ENCODE measurements around the gene PLD6.
"Not testable (repeated sequence)": the region's sequence is repeated elsewhere in the genome, so short reads cannot be mapped to it uniquely, and the experiment has no call there.

The PLD6 gene, protein sequence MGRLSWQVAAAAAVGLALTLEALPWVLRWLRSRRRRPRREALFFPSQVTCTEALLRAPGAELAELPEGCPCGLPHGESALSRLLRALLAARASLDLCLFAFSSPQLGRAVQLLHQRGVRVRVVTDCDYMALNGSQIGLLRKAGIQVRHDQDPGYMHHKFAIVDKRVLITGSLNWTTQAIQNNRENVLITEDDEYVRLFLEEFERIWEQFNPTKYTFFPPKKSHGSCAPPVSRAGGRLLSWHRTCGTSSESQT
- total RNA-seq = 19.8 to 37.1 reads per million in 2 experiments

DNA sequence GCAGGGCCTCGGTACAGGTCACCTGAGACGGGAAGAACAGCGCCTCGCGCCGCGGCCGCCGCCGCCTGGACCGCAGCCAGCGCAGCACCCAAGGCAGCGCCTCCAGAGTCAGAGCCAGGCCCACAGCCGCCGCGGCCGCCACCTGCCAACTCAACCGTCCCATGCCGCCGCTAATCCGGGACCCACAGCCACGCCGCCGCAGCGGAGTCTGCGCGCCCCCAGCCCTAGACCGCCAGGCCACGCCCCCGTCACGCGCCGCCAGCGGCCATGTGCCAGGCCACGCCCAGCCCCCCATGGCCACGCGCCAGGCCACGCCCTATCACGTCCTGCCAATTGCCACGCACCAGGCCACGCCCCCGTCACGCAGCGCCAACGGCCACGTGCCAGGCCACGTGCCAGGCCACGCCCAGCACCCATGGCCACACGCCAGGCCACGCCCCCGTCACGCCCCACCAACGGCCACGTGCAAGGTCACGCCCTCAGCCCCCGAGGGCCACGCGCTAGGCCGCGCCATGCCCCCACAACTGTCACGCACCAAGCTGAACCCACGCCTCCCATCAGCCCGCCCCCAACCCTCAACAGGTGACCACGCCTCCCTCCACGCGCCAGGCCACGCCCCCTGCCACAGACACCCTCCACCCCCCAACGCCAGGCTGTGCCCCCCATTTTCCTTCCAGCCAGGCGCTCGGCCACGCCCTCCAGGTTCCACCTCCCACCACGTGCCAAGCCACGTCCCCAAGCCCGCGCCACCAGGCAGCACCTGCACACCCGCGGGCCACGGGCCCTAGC, at the start of gene PLD6:
TSS of gene PLD6 (minus strand) at position 210 of the 789 bp plus-strand sequence. CDS start at position 163, 47 bp downstream.
- peak; percentile 90 for DNase-seq (ENCODE audit: low read depth)

- not testable (repeated sequence) for DNase-seq (ENCODE audit: low read depth)
Measured at GRCh38 chr17:17255689-17256088, 49.6 kb upstream of the PLD6 start.

DNA sequence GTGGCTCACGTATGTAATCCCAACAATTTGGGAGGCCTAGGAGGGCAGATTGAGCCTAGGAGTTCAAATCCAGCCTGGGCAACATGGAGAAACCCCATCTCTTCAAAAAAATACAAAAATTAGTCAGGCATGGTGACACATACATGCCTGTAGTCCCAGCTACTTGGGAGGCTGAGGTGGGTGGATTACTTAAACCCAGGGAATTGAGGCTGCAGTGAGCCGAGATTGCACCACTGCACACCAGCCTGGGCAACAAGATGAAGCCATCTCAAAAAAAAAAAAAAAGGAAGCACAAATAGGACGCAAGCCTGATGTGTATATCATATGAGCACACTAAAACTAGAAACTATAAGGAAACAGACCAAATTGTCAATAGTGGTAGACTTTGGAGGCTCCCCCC, 47.9 kb upstream of the PLD6 start:
- DNase-seq (ENCODE audit: low read depth) = no peak

DNA sequence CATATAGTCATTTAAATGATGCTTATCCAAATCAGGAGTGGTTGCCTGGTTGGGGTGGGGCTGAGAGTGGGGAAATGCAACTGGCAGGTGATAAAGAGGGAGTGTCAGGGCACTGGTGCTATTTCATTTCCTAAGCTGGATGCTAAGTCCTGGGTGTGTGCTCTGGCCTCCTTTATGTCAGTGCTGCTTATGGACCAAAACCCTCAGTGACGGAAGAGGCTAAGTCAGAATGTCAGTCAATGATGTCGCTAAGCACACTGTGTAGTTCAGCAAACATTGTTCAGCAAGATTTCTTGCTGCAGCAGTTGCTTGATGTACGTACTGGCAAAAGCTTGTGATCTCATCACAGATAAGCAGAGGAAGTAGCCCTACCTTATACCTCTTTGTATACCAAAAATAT, 47.3 kb upstream of the PLD6 start:
- DNase-seq (ENCODE audit: low read depth) = no peak

DNA sequence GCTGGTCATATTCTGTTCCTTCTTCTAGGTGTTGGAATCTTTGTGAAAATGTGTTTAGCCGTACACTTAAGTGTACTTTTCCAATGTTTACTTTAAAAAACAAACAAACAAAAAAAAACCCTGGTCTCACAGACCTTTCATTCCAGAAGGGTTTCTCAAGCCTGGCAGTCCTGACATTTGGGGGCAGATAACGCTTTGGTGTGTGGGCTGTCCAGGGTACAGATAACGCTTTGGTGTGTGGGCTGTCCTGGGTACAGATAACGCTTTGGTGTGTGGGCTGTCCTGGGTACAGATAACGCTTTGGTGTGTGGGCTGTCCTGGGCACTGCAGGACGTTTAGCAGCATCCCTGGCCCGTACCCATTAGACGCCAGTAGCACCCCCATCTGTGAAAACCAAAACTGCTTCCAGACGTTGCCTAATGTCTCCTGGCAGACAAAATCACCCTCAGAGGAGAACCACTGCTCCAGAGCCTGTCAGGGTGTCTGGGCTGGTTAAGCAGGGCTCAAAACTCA, 46.1 kb upstream of the PLD6 start:
- no peak for DNase-seq (ENCODE audit: low read depth)

DNA sequence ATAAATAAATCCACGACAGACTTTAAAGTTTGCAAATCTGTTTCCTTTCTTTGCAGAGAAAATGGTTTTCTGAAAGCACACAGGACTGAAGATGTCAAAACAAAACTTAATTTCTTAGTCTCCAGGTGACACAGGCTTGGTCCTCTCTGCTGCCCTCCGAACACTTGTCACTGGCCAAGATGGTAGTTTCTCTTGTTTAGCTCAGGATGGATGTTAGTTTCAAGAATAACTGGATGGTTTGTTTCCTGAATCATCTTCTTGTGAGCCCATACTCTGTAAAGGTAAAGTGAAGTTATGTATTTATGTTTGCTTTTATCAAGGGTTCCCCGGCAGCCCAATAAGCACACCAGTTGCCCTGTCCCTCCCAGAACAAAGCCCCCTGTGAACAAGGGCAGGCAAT, 40.7 kb upstream of the PLD6 start:
- DNase-seq (ENCODE audit: low read depth) = no peak

DNA sequence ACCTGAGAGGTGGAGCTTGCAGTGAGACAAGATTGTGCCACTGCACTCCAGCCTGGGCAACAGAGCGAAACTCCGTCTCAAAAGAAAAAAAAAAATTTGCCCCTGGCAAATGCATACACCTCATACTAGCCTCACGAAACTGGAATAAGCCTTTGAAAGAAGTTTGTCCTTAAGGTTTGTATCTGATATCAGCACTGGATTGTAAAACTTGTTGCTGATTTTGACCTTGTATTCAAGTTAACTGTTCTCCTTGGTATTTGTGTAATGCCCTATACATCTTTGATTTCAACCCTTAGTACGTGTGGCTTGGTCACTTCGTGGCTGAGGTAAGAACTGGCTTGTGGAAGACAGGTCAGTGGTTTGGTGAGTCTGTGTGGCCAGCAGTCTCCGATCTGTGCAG, 37.0 kb upstream of the PLD6 start:
- DNase-seq (ENCODE audit: low read depth) = no peak

DNA sequence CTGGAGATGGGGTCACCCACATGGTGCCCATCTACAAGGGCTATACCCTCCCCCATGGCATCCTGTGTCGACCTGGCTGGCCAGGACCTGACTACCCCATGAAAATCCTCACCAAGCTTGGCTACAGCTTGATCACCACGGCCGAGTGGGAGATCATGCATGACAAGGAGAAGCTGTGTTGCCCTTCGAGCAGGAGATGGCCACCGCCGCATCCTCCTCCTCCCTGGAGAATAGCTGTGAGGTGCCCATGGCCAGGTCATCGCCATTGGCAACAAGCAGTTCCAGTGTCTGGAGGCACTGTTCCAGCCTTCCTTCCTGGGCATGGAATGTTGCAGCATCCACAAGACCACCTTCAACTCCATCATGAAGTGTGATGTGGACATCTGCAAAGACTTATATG, 36.1 kb upstream of the PLD6 start:
- no peak for DNase-seq (ENCODE audit: low read depth)

DNA sequence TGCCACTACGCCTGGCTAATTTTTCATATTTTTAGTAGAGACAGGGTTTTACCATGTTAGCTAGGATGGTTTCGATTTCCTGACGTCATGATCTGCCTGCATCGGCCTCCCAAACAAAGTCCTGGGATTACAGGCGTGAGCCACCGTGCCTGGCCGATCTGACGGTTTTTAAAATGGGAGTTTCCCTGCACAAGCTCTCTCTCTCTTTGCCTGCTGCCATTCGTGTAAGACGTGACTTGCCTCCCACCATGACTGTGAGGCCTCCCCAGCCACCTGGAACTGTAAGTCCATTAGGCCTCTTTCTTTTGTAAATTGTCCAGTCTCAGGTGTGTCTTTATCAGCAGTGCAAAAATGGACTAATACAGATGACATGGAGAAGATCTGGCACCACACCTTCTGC, 35.5 kb upstream of the PLD6 start:
- DNase-seq (ENCODE audit: low read depth) = no peak

- no peak for DNase-seq (ENCODE audit: low read depth)
Measured at GRCh38 chr17:17239832-17240231, 33.7 kb upstream of the PLD6 start.

- peak; percentile 89 for DNase-seq (ENCODE audit: low read depth)
Measured at GRCh38 chr17:17237026-17237799, 31.1 kb upstream of the PLD6 start, which contains the start of gene FLCN. TSS of gene FLCN (minus strand) at chr17:17237168. CDS start at chr17:17228137, 9,031 bp downstream.

DNA sequence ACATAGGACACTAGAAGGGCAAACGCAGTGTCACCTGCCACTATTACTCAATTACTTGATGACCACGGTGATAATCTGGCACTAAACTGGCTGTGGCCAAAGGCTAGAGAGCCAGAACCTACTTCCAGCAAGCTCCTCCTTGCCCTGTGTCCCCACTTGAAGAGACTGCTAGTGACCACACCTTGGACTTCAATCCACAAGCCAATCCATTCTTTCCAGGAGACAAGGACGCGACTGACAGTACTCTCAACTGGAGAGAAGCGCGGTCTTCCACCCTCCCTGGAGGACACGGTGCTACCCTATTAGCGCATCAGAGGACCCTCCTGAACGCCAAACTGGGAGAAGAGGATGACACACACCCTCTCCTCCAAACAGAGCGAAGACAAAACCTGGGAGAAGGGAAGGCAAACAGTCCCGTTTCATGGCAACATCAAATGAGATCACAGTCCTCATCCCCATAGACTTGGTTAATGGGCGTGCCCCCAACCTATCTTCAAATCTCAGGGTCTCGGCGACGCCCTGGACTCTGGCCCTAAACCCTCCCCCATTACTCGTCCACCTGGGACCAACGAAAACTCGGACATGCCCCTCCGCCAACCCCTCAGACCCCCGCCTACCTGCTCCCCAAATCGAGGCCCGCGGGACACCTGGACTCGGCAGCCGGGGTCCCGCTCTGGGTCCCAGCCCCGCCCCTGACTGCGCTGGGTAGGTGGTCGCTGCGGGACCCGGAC, 30.3 kb upstream of the PLD6 start:
- DNase-seq (ENCODE audit: low read depth) = no peak

GRCh38 chr17:17235212-17236174, 29.4 kb upstream of the PLD6 start:
- no peak for DNase-seq (ENCODE audit: low read depth)

- DNase-seq (ENCODE audit: low read depth) = no peak
Measured at GRCh38 chr17:17232303-17232621, 26.1 kb upstream of the PLD6 start.

GRCh38 chr17:17231621-17232302, 25.6 kb upstream of the PLD6 start:
- no peak for DNase-seq (ENCODE audit: low read depth)

DNA sequence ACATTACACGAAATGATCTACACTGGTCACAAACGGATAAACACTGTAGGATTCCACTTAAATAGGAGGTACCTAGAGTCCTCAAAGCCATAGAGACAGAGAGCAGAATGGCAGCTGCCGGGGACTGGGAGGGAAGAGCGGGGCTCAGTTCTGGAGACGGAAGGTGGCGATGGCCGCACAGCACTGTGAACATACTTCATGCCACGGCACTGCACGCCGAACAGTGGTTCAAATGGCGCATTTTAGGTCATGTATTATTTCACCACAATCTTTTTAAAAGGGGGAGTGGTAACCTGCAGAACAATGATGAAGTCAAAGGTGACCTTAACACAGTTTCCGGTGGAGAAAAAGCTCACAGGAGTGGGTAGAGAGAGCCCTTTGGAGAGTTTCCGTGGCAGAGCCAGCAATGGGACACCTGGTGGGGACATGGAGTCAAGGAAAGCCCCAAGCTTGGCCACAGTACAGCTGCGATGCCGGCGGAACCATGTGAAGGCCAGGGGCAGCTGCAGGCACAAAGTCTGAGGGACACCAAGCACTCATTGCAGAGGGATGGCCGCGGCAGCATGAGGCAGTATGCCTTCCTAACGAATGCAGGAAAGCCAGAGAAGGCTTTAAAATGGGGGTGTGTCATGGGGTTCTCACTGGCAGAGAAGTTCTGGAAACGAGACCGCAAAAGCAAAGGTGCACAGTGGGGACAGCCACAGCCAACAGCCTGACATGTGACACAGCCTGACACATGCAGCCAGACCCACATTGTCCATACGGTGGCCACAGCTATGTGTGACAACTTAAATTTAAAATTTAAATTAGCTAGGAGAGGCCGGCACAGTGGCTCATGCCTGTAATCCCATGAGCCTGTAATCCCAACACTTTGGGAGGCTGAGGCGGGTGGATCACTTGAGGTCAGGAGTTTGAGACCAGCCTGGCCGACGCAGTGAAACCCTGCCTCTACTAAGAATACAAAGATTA, 23.6 kb upstream of the PLD6 start:
- DNase-seq (ENCODE audit: low read depth) = no peak

- DNase-seq (ENCODE audit: low read depth) = no peak
Measured at GRCh38 chr17:17228521-17229279, 22.6 kb upstream of the PLD6 start.

Data from T follicular helper cell (primary cell).